Fibroblast of lung (primary cell): ENCODE results near the gene TNNT3. TPM values are rescaled to one million over a fixed set of nuclear protein-coding genes. Genes with fewer than 3 reads are reported as not detected.

Source experiments
- DNase-seq, 2 donors: peaks; one replicate each; pipeline versions ENCODE4 v3.0.0 to v3.0.0-alpha.2; 2010; ENCODE audit warnings: low read depth in 2 of 2
- H2AFZ ChIP-seq: 2 replicates; pipeline ENCODE4 v1.5.1; 2012; ENCODE audit warnings: low read length, control low read depth, inconsistent platforms
- H3K27ac ChIP-seq: 2 replicates; pipeline ENCODE4 v1.5.1; 2011; ENCODE audit warnings: low read length, control low read depth; ENCODE audit not compliant: insufficient read depth
- H3K27me3 ChIP-seq: 2 replicates; pipeline ENCODE4 v1.5.1; 2011; ENCODE audit warnings: mild to moderate bottlenecking, low read length; ENCODE audit not compliant: control insufficient read depth, insufficient read depth
- H3K36me3 ChIP-seq: 2 replicates; pipeline ENCODE4 v1.5.1; 2011; ENCODE audit warnings: low read length; ENCODE audit not compliant: control insufficient read depth, insufficient read depth
- H3K4me1 ChIP-seq: 2 replicates; pipeline ENCODE4 v1.5.1; 2011; ENCODE audit warnings: low read length; ENCODE audit not compliant: control insufficient read depth, insufficient read depth; ENCODE audit errors: extremely low read depth
- H3K4me2 ChIP-seq: 2 replicates; pipeline ENCODE4 v1.5.1; 2011; ENCODE audit warnings: low read length, control low read depth; ENCODE audit not compliant: insufficient read depth; ENCODE audit errors: extremely low read depth
- H3K4me3 ChIP-seq, 4 experiments: fragments of 200-600 bp in 1 of 4; sonication (generic) in 1 of 4; replicated peaks in 1 of 4; 2 replicates each; pipeline ENCODE4 v1.5.1; 2011 to 2016; ENCODE audit warnings: low read length in 4 of 4, low read depth in 3 of 4, mild to moderate bottlenecking in 3 of 4, control low read depth in 2 of 4, inconsistent platforms in 1 of 4, mixed read lengths in 1 of 4; ENCODE audit not compliant: insufficient read depth in 1 of 4; ENCODE audit errors: control extremely low read depth in 1 of 4
- H3K79me2 ChIP-seq: 2 replicates; pipeline ENCODE4 v1.5.1; 2012; ENCODE audit warnings: mild to moderate bottlenecking, low read length, inconsistent platforms; ENCODE audit not compliant: control insufficient read depth, insufficient read depth
- H3K9ac ChIP-seq: 2 replicates; pipeline ENCODE4 v1.5.1; 2011; ENCODE audit warnings: mild to moderate bottlenecking, low read length, control low read depth; ENCODE audit not compliant: insufficient read depth
- H3K9me3 ChIP-seq: 2 replicates; pipeline ENCODE4 v1.5.1; 2012; ENCODE audit warnings: low read depth, low read length; ENCODE audit not compliant: control insufficient read depth, insufficient read depth
- H4K20me1 ChIP-seq: 2 replicates; pipeline ENCODE4 v1.5.1; 2011; ENCODE audit warnings: low read length; ENCODE audit not compliant: control insufficient read depth, insufficient read depth; ENCODE audit errors: extremely low read depth
- EZH2 ChIP-seq: IDR thresholded peaks from 2 replicates; pipeline ENCODE4 v1.5.1; 2012; ENCODE audit warnings: low read length, control low read depth, mild to moderate bottlenecking; ENCODE audit errors: missing control alignments
- polyA plus RNA-seq, 2 donors: library from polyadenylated mRNA; depleted of rRNA in 1 of 2; stranded (reverse) in 1 of 2; unstranded in 1 of 2; fragments of >200 nt; gene quantifications; 2 replicates each; pipeline ENCODE4 v1.2.1, GENCODE V29; 2011 to 2012; ENCODE audit warnings: missing spikeins in 1 of 2
- total RNA-seq: library from RNA; depleted of rRNA; stranded (reverse); fragments of >200 nt; gene quantifications from 2 replicates; pipeline ENCODE4 v1.2.1, GENCODE V29; 2014
- TF ChIP-seq, protein P1 (sequence below), 2 donors: IDR thresholded peaks in 1 of 2; conservative IDR thresholded peaks in 1 of 2; 1 replicate in 1 of 2; 2 replicates in 1 of 2; pipeline ENCODE4 v1.5.1; 2011 to 2012; ENCODE audit warnings: low read length in 2 of 2, control low read depth in 1 of 2, inconsistent platforms in 1 of 2, low read depth in 1 of 2, mild to moderate bottlenecking in 1 of 2

TNNT3 gene
- total and polyA plus RNA-seq, 2 donors (not counting 1 experiment from before 2014, with no cell fraction given): not detected

DNA sequence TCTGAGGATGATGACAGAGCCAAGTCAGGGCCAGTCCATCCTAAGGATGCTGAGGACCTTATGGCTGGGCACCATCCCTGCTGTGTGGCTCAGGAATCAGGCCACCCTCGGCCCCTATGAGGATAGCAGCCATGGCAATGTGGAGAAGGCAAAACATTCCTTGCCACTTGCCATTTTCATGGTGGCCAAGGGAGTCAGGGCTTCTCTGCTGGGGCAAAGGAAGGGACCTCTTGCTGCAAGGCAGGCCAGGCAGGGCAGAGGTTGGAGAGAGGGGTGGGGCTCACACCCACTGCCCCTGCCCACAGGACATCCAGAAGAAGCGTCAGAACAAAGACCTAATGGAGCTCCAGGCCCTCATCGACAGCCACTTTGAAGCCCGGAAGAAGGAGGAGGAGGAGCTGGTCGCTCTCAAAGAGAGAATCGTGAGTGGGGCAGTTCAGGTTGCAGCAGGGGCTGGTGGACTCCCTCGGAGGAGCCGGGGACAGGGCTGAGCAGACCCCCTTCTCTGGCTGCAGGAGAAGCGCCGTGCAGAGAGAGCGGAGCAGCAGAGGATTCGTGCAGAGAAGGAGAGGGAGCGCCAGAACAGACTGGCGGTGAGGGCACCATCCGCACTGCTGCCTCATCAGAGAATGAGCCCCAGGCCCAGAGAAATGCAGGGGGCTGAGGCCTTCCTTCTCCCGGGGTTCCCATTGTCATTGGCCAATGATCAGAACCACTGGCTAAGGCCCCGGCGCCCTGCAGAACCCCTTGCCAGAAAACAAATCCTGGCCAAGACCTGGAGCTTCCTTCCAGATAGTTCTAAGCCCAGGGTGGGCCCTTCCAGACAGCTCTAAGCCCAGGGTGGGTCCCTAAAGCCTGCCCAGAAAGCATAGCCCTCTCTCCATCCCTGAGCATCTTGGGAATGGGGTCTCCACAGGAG lies 14.2 kb downstream of the TNNT3 start:
- H4K20me1 ChIP-seq: no peaks in the 10 kb centered on the region
- TF ChIP-seq EZH2: no peak
- TF ChIP-seq, protein P1, sequence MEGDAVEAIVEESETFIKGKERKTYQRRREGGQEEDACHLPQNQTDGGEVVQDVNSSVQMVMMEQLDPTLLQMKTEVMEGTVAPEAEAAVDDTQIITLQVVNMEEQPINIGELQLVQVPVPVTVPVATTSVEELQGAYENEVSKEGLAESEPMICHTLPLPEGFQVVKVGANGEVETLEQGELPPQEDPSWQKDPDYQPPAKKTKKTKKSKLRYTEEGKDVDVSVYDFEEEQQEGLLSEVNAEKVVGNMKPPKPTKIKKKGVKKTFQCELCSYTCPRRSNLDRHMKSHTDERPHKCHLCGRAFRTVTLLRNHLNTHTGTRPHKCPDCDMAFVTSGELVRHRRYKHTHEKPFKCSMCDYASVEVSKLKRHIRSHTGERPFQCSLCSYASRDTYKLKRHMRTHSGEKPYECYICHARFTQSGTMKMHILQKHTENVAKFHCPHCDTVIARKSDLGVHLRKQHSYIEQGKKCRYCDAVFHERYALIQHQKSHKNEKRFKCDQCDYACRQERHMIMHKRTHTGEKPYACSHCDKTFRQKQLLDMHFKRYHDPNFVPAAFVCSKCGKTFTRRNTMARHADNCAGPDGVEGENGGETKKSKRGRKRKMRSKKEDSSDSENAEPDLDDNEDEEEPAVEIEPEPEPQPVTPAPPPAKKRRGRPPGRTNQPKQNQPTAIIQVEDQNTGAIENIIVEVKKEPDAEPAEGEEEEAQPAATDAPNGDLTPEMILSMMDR (conservative IDR thresholded peaks at IDR 0.05 in 1 of 2, IDR thresholded peaks at IDR 0.05 in 1 of 2; ENCODE audit: low read depth in 1 of 2, low read length in 2 of 2): no peak

DNA sequence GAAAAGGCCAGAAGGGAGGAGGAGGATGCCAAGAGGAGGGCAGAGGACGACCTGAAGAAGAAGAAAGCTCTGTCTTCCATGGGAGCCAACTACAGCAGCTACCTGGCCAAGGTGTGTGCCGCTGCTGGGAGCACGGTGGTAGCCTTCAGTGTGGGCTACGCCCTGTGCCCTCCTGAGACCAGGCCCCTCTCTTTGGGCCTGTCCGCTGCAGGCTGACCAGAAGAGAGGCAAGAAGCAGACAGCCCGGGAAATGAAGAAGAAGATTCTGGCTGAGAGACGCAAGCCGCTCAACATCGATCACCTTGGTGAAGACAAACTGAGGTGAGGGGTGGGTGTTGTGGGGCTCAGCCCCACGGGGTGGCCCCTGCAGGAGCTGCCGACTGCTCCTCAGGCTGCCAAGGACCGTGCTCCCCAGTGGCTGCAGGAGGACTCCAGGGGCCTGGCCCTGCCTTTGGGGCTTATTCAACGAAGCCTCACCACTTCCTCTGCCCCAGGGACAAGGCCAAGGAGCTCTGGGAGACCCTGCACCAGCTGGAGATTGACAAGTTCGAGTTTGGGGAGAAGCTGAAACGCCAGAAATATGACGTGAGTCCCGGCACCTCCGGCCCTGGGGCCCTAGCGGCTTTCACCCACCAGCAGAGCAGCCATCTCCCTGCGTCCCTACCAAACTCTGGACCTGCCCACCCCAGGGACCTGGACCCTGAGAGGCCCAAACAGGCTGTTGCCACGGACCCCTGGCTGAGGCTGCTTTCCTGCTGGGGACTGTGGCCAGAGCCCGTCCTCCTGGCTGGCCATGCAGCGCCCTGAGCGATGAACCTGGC lies 15.0 kb downstream of the TNNT3 start:
- H3K27me3 ChIP-seq: no peaks in the 10 kb centered on the region
- H3K9me3 ChIP-seq: no peaks in the 10 kb centered on the region
- H3K9ac ChIP-seq: no peak overlapping the region
- no peak overlapping the region for H2AFZ ChIP-seq
- no peak for DNase-seq
- no peak for TF ChIP-seq EZH2
- TF ChIP-seq, protein P1 (conservative IDR thresholded peaks at IDR 0.05 in 1 of 2, IDR thresholded peaks at IDR 0.05 in 1 of 2; ENCODE audit: low read depth in 1 of 2, low read length in 2 of 2): no peak
- H3K4me2 ChIP-seq: no peak overlapping the region
- H4K20me1 ChIP-seq: no peaks in the 10 kb centered on the region
- H3K4me1 ChIP-seq: no peaks in the 10 kb centered on the region
- no peak overlapping the region for H3K4me3 ChIP-seq
- no peaks in the 10 kb centered on the region for H3K36me3 ChIP-seq
- no peak overlapping the region for H3K27ac ChIP-seq
- no peaks in the 10 kb centered on the region for H3K79me2 ChIP-seq

More for the DNA sequence above, 14.2 kb downstream of the TNNT3 start:
- H3K4me3 ChIP-seq: no peak overlapping the region
- no peak overlapping the region for H2AFZ ChIP-seq
- no peak overlapping the region for H3K9ac ChIP-seq
- H3K36me3 ChIP-seq: no peaks in the 10 kb centered on the region
- DNase-seq: no peak
- no peaks in the 10 kb centered on the region for H3K79me2 ChIP-seq
- no peaks in the 10 kb centered on the region for H3K9me3 ChIP-seq
- no peak overlapping the region for H3K27ac ChIP-seq
- no peaks in the 10 kb centered on the region for H3K4me1 ChIP-seq
- no peak overlapping the region for H3K4me2 ChIP-seq
- no peaks in the 10 kb centered on the region for H3K27me3 ChIP-seq
